Common myeloid progenitor, CD34-positive (primary cell): ENCODE measurements around the gene FCGR3A.
A peak's percentile ranks its signal among the peaks of the same experiment; 100 is the strongest.
"Not testable (repeated sequence)": the region's sequence is repeated elsewhere in the genome, so short reads cannot be mapped to it uniquely, and the experiment has no call there.

Source experiments
- CTCF ChIA-PET: fragments of 350-600 bp; sonication (Branson Sonifier 250); formaldehyde crosslinking; loops from one replicate; lab custom pipeline; 2021; ENCODE audit warnings: antibody characterized with exemption; lab: Charles Lee
- POLR2A ChIA-PET: fragments of 350-600 bp; sonication (Branson Sonifier 250); formaldehyde crosslinking; loops from one replicate; lab custom pipeline; 2021; ENCODE audit warnings: antibody characterized with exemption; lab: Charles Lee
- DNase-seq, 3 donors: peaks; one replicate each; pipeline versions ENCODE4 v3.0.0 to v3.0.0-alpha.2; 2013
- H3K27ac ChIP-seq, 2 experiments: 1 replicate in 1 of 2; 2 replicates in 1 of 2; pipeline ENCODE4 v1.7.0; 2013; ENCODE audit warnings: inconsistent platforms in 2 of 2, low read length in 2 of 2, mild to moderate bottlenecking in 2 of 2, low read depth in 1 of 2, moderate library complexity in 1 of 2; ENCODE audit not compliant: severe bottlenecking in 2 of 2, insufficient read depth in 1 of 2, poor library complexity in 1 of 2
- H3K27me3 ChIP-seq, 5 experiments: replicated peaks in 2 of 5; 1 replicate in 3 of 5; 2 replicates in 2 of 5; pipeline versions ENCODE4 v1.6.1 to v1.7.0; 2013; ENCODE audit warnings: low read length in 4 of 5, mild to moderate bottlenecking in 2 of 5, moderate library complexity in 2 of 5, inconsistent platforms in 1 of 5; ENCODE audit not compliant: insufficient read depth in 5 of 5, control insufficient read depth in 4 of 5
- H3K36me3 ChIP-seq, 4 experiments: 1 replicate in 2 of 4; 2 replicates in 2 of 4; pipeline versions ENCODE4 v1.6.1 to v1.7.0; 2013; ENCODE audit warnings: low read length in 3 of 4, control low read depth in 1 of 4, mild to moderate bottlenecking in 1 of 4; ENCODE audit not compliant: control insufficient read depth in 4 of 4, insufficient read depth in 4 of 4
- H3K4me1 ChIP-seq, 4 experiments: 1 replicate in 3 of 4; 2 replicates in 1 of 4; pipeline versions ENCODE4 v1.6.1 to v1.7.1; 2013; ENCODE audit warnings: low read length in 3 of 4, mild to moderate bottlenecking in 3 of 4, control low read depth in 1 of 4, inconsistent platforms in 1 of 4, moderate library complexity in 1 of 4; ENCODE audit not compliant: control insufficient read depth in 4 of 4, insufficient read depth in 4 of 4; ENCODE audit errors: control extremely low read depth in 1 of 4
- H3K4me3 ChIP-seq, 7 experiments: 1 replicate in 4 of 7; 2 replicates in 3 of 7; pipeline versions ENCODE4 v1.5.1 to v1.7.0; 2013; ENCODE audit warnings: mild to moderate bottlenecking in 7 of 7, low read length in 6 of 7, moderate library complexity in 6 of 7, inconsistent platforms in 2 of 7, low read depth in 2 of 7, control low read depth in 1 of 7; ENCODE audit not compliant: insufficient read depth in 4 of 7, control insufficient read depth in 1 of 7; ENCODE audit errors: extremely low read depth in 1 of 7
- H3K9me3 ChIP-seq, 5 experiments: 1 replicate in 4 of 5; 2 replicates in 1 of 5; pipeline versions ENCODE4 v1.6.1 to v1.7.1; 2013; ENCODE audit warnings: low read length in 4 of 5, mild to moderate bottlenecking in 2 of 5, inconsistent platforms in 1 of 5, low read depth in 1 of 5, moderate library complexity in 1 of 5; ENCODE audit not compliant: control insufficient read depth in 4 of 5, insufficient read depth in 2 of 5; ENCODE audit errors: control extremely low read depth in 1 of 5
- WGBS: methylation state at CpG from one replicate; pipeline ENCODE4 v1.1.5; 2013; ENCODE audit not compliant: insufficient coverage; 5-methylcytosine and 5-hydroxymethylcytosine counted together

FCGR3A gene

GRCh38 chr1:161537068-161537669 lies 12.4 kb downstream of the FCGR3A start:
- POLR2A ChIA-PET, H3K27me3 ChIP-seq, H3K4me3 ChIP-seq, H3K36me3 ChIP-seq, H3K27ac ChIP-seq, H3K9me3 ChIP-seq, DNase-seq, CTCF ChIA-PET: not testable (repeated sequence)
- 100% methylated on average over 3 of the region's 7 CpGs for WGBS
- H3K4me1 ChIP-seq: peaks cover 3 to 28% (median 6%) of the 10 kb centered on the region in 4 experiments

- H3K4me3 ChIP-seq, H3K36me3 ChIP-seq, H3K9me3 ChIP-seq, DNase-seq, H3K27me3 ChIP-seq, POLR2A ChIA-PET: not testable (repeated sequence)
- Histone ChIP-seq H3K27ac (peak overlapping the region in 1 of 2 experiments; percentile 80), H3K4me1 (peaks cover 4 to 24% (median 9%) of the 10 kb centered on the region in 4 experiments)
- CTCF ChIA-PET: interaction anchor here (0.7 to 1.0 kb wide), 3 partner anchors 23 to 191 kb away, joined by 3 to 7 read pairs (median 3); no protein-coding TSS in a partner anchor
- 70% methylated on average over 2 of the region's 16 CpGs for WGBS
Measured at GRCh38 chr1:161532644-161533567, 16.7 kb downstream of the FCGR3A start.

- peak overlapping the region in 1 of 7 experiments; percentile 74 for H3K4me3 ChIP-seq
- 84% methylated on average over 18 of the region's 22 CpGs for WGBS
- H3K27me3 ChIP-seq: peaks cover 0 to 8% (median 0%) of the 10 kb centered on the region in 5 experiments
- peak overlapping the region in 1 of 2 experiments; percentile 80 for H3K27ac ChIP-seq
- peaks cover 4 to 24% (median 9%) of the 10 kb centered on the region in 4 experiments for H3K4me1 ChIP-seq
- peaks cover 0 to 3% (median 0%) of the 10 kb centered on the region in 5 experiments for H3K9me3 ChIP-seq
- ChIA-PET POLR2A (no interaction called here), CTCF (interaction anchor here (0.7 to 1.0 kb wide), 3 partner anchors 22 to 192 kb away, joined by 3 to 7 read pairs (median 3); no protein-coding TSS in a partner anchor)
- no peak for DNase-seq
- H3K36me3 ChIP-seq: no peaks in the 10 kb centered on the region
Measured at GRCh38 chr1:161531986-161532643, 17.5 kb downstream of the FCGR3A start.

- WGBS: 0% methylated on average over 40 of the region's 56 CpGs
- DNase-seq: peak; percentile 91 to 96 (median 95)
- Histone ChIP-seq H3K4me1 (peaks cover 4 to 24% (median 9%) of the 10 kb centered on the region in 4 experiments), H3K27ac (peak overlapping the region in 1 of 2 experiments; percentile 80), H3K4me3 (peak overlapping the region; percentile 53 to 89 (median 74)), H3K27me3 (peaks cover 0 to 17% (median 0%) of the 10 kb centered on the region in 5 experiments)
- ChIA-PET POLR2A (interaction anchor here (0.6 kb wide), 1 partner anchor 34 kb away, joined by 3 read pairs; no protein-coding TSS in a partner anchor), CTCF (interaction anchor here (1.0 to 1.3 kb wide), 4 partner anchors 26 to 46 kb away, joined by 3 to 7 read pairs (median 4); partner anchors contain the start of gene FCGR2A)
- not testable (repeated sequence) for H3K9me3 ChIP-seq, H3K36me3 ChIP-seq
Measured at GRCh38 chr1:161530671-161531641, 18.7 kb downstream of the FCGR3A start.

- WGBS: 4% methylated on average over 11 of the region's 13 CpGs
- POLR2A ChIA-PET, H3K36me3 ChIP-seq, H3K9me3 ChIP-seq: not testable (repeated sequence)
- Histone ChIP-seq H3K4me3 (peak overlapping the region in 6 of 7 experiments; percentile 72 to 89 (median 74)), H3K27ac (peak overlapping the region in 1 of 2 experiments; percentile 80), H3K4me1 (peaks cover 4 to 24% (median 11%) of the 10 kb centered on the region in 4 experiments), H3K27me3 (peaks cover 0 to 23% (median 0%) of the 10 kb centered on the region in 5 experiments)
- CTCF ChIA-PET: interaction anchor here (1.2 to 1.3 kb wide), 3 partner anchors 25 to 45 kb away, joined by 3 to 5 read pairs (median 3); partner anchors contain the start of gene FCGR2A
- peak; percentile 60 to 82 (median 78) for DNase-seq
Measured at GRCh38 chr1:161530158-161530557, 19.5 kb downstream of the FCGR3A start.
